Right atrium auricular region (tissue), 2 donors: ENCODE data around the gene EML6. TPM values are rescaled to one million over a fixed set of nuclear protein-coding genes. Genes with fewer than 3 reads are reported as not detected.

ENCODE experiments used
- DNase-seq: peaks from one replicate; pipeline ENCODE4 v3.0.0-alpha.2; 2019; ENCODE audit warnings: low spot score
- H3K27ac ChIP-seq, 2 donors: fragments of 200-600 bp; sonication (generic); 1 replicate in 1 of 2; 2 replicates in 1 of 2; pipeline ENCODE4 v1.5.1; 2016 to 2019
- H3K27me3 ChIP-seq, 2 donors: fragments of 200-600 bp; sonication (generic); one replicate each; pipeline versions ENCODE4 v1.5.1 to v1.6.0; 2017 to 2019
- H3K36me3 ChIP-seq: fragments of 200-600 bp; sonication (generic); one replicate; pipeline ENCODE4 v1.5.1; 2016
- H3K4me1 ChIP-seq, 2 donors: fragments of 200-600 bp; sonication (generic); one replicate each; pipeline versions ENCODE4 v1.5.1 to v1.6.0; 2017 to 2019
- H3K4me3 ChIP-seq, 2 donors: fragments of 200-600 bp; sonication (generic); 1 replicate in 1 of 2; 2 replicates in 1 of 2; pipeline ENCODE4 v1.5.1; 2017 to 2019; ENCODE audit warnings: mild to moderate bottlenecking in 1 of 2, moderate library complexity in 1 of 2
- H3K9me3 ChIP-seq, 2 donors: fragments of 200-600 bp; sonication (generic); one replicate each; pipeline ENCODE4 v1.5.1; 2019
- CTCF ChIP-seq, 2 donors: fragments of 200-600 bp; sonication (generic); IDR thresholded peaks; one replicate each; pipeline ENCODE4 v1.5.1; 2019; ENCODE audit warnings: antibody characterized with exemption in 2 of 2
- total RNA-seq, 2 donors: library from RNA; depleted of rRNA; stranded (reverse); fragments of >200 nt; gene quantifications; one replicate each; pipeline ENCODE4 v1.1.0, GENCODE V29; 2016

Gene EML6
- total RNA-seq, 2 donors from 2014 or later = 1.1 to 1.2 TPM

DNA sequence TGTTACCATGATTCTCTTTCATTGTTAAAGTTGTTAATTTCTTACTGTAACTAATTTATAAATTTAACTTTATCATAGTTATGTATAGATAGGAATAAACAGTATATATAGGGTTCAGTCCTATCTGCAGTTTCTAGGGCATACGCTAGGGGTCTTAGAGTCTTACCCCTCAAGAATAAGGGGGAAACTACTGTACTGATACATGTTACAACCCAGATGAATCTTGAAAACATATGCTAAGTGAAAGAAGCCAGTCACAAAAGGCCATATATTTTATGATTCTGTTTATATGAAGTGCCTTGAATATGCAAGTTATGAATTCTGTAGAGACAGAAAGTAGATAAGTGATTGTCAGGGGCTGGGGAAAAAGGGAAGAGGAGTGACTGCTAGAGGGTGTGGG lies 274.4 kb downstream of the EML6 start:
- Histone ChIP-seq H3K36me3 (no peaks in the 10 kb centered on the region), H3K27me3 (no peaks in the 10 kb centered on the region), H3K9me3 (no peaks in the 10 kb centered on the region), H3K4me3 (no peak overlapping the region), H3K4me1 (peaks cover 0 to 41% of the 10 kb centered on the region in 2 donors), H3K27ac (no peak overlapping the region)
- no peak for TF ChIP-seq CTCF (IDR thresholded peaks at IDR 0.05)
- no peak for DNase-seq

DNA sequence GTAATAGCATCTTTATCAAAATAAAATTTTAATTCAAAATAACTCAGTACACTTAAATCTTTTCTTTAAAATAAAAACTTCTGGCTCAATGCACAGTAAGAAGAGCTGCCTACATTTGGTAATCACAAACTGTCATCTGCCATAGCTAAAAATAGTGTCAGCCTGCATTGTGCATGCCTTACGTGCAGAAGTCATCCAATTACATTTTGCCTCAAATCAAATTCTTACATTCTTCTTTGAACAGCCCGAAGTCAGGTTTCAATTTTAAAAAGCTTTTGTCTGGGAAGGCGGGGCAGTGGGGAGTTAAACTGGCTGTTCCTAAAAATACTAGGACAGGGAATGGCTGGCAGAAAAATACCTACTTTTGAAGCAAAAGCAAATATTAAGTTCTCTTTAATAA lies 275.7 kb downstream of the EML6 start:
- Histone ChIP-seq H3K36me3 (no peaks in the 10 kb centered on the region), H3K9me3 (no peaks in the 10 kb centered on the region), H3K4me1 (peaks cover 0 to 46% of the 10 kb centered on the region in 2 donors), H3K27me3 (no peaks in the 10 kb centered on the region), H3K27ac (no peak overlapping the region), H3K4me3 (no peak overlapping the region)
- no peak for DNase-seq
- TF ChIP-seq CTCF (IDR thresholded peaks at IDR 0.05) = no peak

DNA sequence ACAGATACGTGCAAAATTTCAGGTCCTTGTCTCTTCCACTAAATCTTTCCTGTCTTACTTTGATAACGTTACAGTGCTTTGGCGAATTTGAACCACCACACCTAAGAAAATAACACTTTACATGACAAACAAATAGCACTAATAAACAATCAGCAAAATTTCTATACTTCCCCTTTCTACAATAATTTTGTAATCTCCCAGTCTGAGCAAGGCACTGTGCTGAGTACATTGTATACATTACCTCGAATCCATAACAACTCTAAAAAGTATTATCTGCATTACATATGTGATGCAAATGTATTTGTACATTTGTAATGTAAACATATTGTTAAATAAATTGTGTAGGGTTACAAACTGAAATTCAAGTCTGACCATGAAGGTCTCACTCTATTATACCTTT lies 276.9 kb downstream of the EML6 start:
- no peaks in the 10 kb centered on the region for H3K9me3 ChIP-seq
- no peaks in the 10 kb centered on the region for H3K36me3 ChIP-seq
- no peaks in the 10 kb centered on the region for H3K27me3 ChIP-seq
- H3K4me1 ChIP-seq = peaks cover 0 to 45% of the 10 kb centered on the region in 2 donors
- no peak for TF ChIP-seq CTCF (IDR thresholded peaks at IDR 0.05)
- H3K4me3 ChIP-seq = no peak overlapping the region
- no peak overlapping the region for H3K27ac ChIP-seq
- DNase-seq = no peak

- H3K27ac ChIP-seq = no peak overlapping the region
- DNase-seq = no peak
- no peaks in the 10 kb centered on the region for H3K36me3 ChIP-seq
- H3K9me3 ChIP-seq = no peaks in the 10 kb centered on the region
- no peak overlapping the region for H3K4me3 ChIP-seq
- no peaks in the 10 kb centered on the region for H3K27me3 ChIP-seq
- H3K4me1 ChIP-seq = peaks cover 0 to 47% of the 10 kb centered on the region in 2 donors
- TF ChIP-seq CTCF (IDR thresholded peaks at IDR 0.05) = no peak
Observed at GRCh38 chr2:55001716-55002115, 278.3 kb downstream of the EML6 start.

DNA sequence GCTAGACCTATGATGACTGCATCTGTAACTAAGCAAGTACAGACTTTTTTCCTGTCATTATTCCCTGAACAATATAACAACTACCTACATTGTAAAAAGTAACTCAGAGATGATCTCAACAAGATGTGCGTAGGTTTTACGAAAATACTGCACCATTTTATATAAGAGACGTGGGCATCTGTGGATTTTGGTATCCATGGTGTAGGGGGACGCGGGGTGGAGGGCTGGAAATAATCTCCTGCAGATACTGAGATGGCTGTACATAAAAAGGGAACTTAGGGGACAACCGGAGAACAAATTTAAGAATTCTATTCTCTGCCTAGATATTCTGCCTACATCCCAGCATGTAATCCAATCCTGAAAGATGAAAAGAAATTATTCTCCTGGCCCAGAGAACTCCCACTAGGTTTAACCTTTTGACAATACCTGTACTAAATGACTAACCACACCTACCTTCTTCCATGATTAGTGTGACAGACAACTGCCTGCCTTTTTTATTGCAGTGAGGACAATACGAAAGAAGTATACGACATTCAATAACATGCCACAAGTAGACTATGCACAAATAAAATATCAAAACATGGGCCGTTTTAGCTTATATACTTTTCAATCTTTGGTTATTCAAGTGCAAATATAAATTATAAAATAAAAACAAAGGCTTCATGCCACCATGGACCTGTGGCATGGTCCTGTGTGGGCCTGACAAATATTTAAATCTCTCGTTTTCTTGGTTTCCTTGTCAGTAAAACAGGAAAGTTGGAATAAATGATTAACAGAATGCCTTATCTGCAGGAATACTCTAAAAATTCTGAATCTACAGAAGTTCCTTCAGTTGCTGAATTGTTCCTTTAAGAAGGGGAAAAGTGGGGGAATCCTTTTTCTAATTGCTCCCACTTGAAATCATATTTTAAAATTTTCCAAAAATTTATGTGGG lies 280.5 kb downstream of the EML6 start:
- no peak overlapping the region for H3K27ac ChIP-seq
- no peak for TF ChIP-seq CTCF (IDR thresholded peaks at IDR 0.05)
- no peak overlapping the region for H3K4me3 ChIP-seq
- H3K36me3 ChIP-seq = no peaks in the 10 kb centered on the region
- no peak for DNase-seq
- no peaks in the 10 kb centered on the region for H3K9me3 ChIP-seq
- H3K4me1 ChIP-seq = peaks cover 0 to 50% of the 10 kb centered on the region in 2 donors
- H3K27me3 ChIP-seq = no peaks in the 10 kb centered on the region
